SK-N-MC (cell line): ENCODE data around the gene VAT1L.

ENCODE experiments used
- EZH2 ChIP-seq: fragments of 200-600 bp; sonication (generic); IDR thresholded peaks from one replicate; pipeline ENCODE4 v1.6.1; 2017; ENCODE audit warnings: antibody characterized with exemption
- POLR2AphosphoS5 ChIP-seq: IDR thresholded peaks from 2 replicates; pipeline ENCODE4 v1.6.1; 2012; ENCODE audit warnings: mild to moderate bottlenecking, low read depth, low read length, borderline replicate concordance

DNA sequence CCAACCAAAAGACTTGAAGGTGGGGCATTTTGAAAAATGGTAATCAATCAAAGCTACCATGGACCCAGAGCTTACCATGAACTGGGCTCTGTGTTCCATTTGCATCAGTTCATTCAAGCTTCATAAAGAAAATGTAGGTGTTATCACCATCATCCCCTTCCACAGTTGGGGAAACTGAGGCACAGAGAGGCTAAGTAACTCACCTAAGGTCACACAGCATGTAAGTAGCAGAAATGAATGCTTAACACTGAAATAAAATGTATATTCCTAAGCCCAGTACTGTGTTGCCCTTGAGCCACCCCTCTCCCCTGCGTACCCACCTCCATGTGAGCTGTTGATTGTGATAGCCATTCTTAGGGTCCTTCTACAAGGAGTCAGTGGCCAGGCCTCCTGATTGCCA, 83.6 kb downstream of the VAT1L start:
- TF ChIP-seq EZH2 (no peak), POLR2AphosphoS5 (no peak)
